IgD-negative memory B cell (primary cell): Measurements from ENCODE around the gene TCTN2. TPM values are rescaled to one million over a fixed set of nuclear protein-coding genes. Genes with fewer than 3 reads are reported as not detected.

Experiments
- H3K27ac Mint-ChIP-seq, 3 donors: one replicate each; pipeline ENCODE4 v1.8.0; 2020 to 2022; ENCODE audit warnings: mild to moderate bottlenecking in 3 of 3, mixed read lengths in 3 of 3, moderate library complexity in 1 of 3
- H3K27me3 Mint-ChIP-seq: one replicate; pipeline ENCODE4 v1.8.0; 2021; ENCODE audit warnings: mixed read lengths
- H3K36me3 Mint-ChIP-seq: one replicate; pipeline ENCODE4 v1.8.0; 2020; ENCODE audit warnings: mild to moderate bottlenecking, mixed read lengths
- H3K4me1 Mint-ChIP-seq, 3 donors: one replicate each; pipeline ENCODE4 v1.8.0; 2020 to 2022; ENCODE audit warnings: mixed read lengths in 3 of 3, mild to moderate bottlenecking in 1 of 3
- H3K4me3 Mint-ChIP-seq, 4 donors: one replicate each; pipeline ENCODE4 v1.8.0; 2020 to 2022; ENCODE audit warnings: mild to moderate bottlenecking in 4 of 4, mixed read lengths in 4 of 4, moderate library complexity in 3 of 4
- H3K9me3 Mint-ChIP-seq, 3 donors: one replicate each; pipeline ENCODE4 v1.8.0; 2020 to 2021; ENCODE audit warnings: mixed read lengths in 3 of 3, mild to moderate bottlenecking in 1 of 3
- polyA plus RNA-seq: library from polyadenylated mRNA; unstranded; fragments of 300-500 nt; fragmentation: Illumina TruSeq; gene quantifications from one replicate; pipeline ENCODE4 v1.2.3, GENCODE V29; 2021

Gene TCTN2
- polyA plus RNA-seq, 1 donor from 2014 or later = 0.43 TPM

DNA sequence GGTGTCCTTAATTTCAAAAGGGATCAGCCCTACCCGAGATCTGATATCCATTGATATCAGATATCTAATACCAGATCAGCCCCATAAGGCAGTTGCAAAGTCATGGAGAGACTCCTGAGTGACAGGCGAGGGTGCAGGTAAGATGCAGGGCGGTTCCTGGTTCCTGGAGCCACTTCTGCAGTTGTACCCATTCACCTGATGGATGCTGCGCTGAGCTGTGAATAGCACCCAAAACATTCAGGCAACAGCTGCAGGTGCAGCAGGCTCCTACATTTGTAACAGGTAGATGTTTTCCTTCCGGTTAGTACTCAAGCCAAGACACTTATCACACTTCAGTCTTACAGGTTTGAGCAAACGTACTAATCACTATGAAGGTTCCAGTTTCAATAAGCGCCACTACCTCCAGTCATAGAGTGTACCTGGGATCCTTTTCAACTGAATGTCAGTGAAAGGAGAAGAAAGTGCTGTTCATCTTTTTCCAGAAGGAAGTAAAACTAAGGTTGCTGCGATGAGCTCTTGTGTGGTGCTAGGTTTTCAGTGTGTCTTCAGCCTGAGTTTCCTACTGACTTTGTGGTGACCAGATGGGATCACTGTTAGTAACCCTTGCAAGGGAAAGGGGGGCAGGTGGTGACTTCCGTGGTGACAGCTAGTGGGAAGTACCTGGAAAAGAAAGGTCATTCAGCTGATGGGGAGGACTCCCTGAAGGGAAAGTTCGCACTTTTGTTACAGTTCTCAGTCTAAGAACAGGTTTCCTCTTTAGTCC lies 43.1 kb downstream of the TCTN2 start:
- Mint-ChIP-seq H3K4me3 (peak overlapping the region; percentile 86 to 97 (median 93)), H3K27ac (peak overlapping the region; percentile 55 to 94 (median 69)), H3K36me3 (peaks cover 1% of the 10 kb centered on the region), H3K9me3 (no peaks in the 10 kb centered on the region), H3K4me1 (peaks cover 21 to 25% (median 22%) of the 10 kb centered on the region in 3 donors), H3K27me3 (no peaks in the 10 kb centered on the region)

DNA sequence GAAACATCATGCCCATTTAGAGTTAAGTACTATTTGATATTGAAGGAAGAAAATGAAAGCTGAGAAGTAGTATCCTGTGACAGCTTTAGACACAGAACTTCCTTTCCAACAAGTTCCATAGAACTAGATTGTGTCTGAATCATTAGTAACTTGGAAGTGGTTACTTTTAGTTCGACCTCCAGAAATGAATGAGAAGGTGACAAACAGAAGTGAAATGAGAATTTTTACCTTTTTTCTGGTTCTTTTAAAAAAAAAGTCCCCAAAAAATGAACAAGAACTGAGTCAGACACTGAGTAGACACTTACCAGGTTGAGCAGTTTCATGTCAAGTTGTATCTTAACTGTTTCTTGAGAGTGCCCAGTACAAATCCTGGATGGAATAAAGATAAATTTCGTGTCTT lies 44.3 kb downstream of the TCTN2 start:
- Mint-ChIP-seq H3K36me3 (peaks cover 1% of the 10 kb centered on the region), H3K4me1 (peaks cover 21 to 25% (median 25%) of the 10 kb centered on the region in 3 donors), H3K9me3 (no peaks in the 10 kb centered on the region), H3K4me3 (peak overlapping the region in 1 of 4 donors; percentile 90), H3K27ac (peak overlapping the region in 1 of 3 donors; percentile 94), H3K27me3 (no peaks in the 10 kb centered on the region)

GRCh38 chr12:123717350-123717749 lies 46.4 kb downstream of the TCTN2 start:
- Mint-ChIP-seq H3K27me3 (no peaks in the 10 kb centered on the region), H3K9me3 (no peaks in the 10 kb centered on the region), H3K4me1 (peaks cover 21 to 23% (median 21%) of the 10 kb centered on the region in 3 donors), H3K27ac (no peak overlapping the region), H3K36me3 (peaks cover 1% of the 10 kb centered on the region), H3K4me3 (peak overlapping the region in 1 of 4 donors; percentile 35)

GRCh38 chr12:123720141-123720814 lies 49.4 kb downstream of the TCTN2 start:
- Mint-ChIP-seq H3K4me3 (no peak overlapping the region), H3K27me3 (no peaks in the 10 kb centered on the region), H3K4me1 (peaks cover 6 to 10% (median 7%) of the 10 kb centered on the region in 3 donors), H3K9me3 (no peaks in the 10 kb centered on the region), H3K36me3 (peaks cover 1% of the 10 kb centered on the region), H3K27ac (no peak overlapping the region)

- H3K4me3 Mint-ChIP-seq = no peak overlapping the region
- H3K27me3 Mint-ChIP-seq = no peaks in the 10 kb centered on the region
- no peaks in the 10 kb centered on the region for H3K9me3 Mint-ChIP-seq
- peaks cover 1% of the 10 kb centered on the region for H3K36me3 Mint-ChIP-seq
- peak overlapping the region in 1 of 3 donors; percentile 88 for H3K27ac Mint-ChIP-seq
- peaks cover 6 to 10% (median 7%) of the 10 kb centered on the region in 3 donors for H3K4me1 Mint-ChIP-seq
Observed at GRCh38 chr12:123721245-123721644, 50.3 kb downstream of the TCTN2 start.

DNA sequence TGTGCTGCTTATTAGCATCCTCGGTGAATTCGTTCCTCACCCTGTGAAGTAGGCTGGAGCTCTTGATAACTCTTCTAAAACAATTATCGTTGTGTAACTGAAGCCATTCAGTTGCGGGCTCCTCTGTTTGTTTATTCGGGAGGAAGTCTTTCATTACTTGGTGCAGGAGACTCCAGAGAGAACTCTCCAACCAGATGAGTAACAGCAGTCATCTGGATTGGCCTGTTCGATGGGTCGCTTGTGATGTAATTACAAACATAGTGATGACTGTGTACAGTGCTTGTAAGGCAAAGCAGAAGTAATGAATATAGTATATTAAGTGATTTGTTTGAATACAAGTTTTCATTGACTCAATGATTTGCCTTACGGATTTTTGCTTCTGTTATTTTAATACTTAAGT lies 52.1 kb downstream of the TCTN2 start:
- H3K27ac Mint-ChIP-seq = no peak overlapping the region
- H3K27me3 Mint-ChIP-seq = no peaks in the 10 kb centered on the region
- H3K4me3 Mint-ChIP-seq = no peak overlapping the region
- peaks cover 2% of the 10 kb centered on the region for H3K36me3 Mint-ChIP-seq
- peaks cover 6 to 10% (median 7%) of the 10 kb centered on the region in 3 donors for H3K4me1 Mint-ChIP-seq
- H3K9me3 Mint-ChIP-seq = no peaks in the 10 kb centered on the region

DNA sequence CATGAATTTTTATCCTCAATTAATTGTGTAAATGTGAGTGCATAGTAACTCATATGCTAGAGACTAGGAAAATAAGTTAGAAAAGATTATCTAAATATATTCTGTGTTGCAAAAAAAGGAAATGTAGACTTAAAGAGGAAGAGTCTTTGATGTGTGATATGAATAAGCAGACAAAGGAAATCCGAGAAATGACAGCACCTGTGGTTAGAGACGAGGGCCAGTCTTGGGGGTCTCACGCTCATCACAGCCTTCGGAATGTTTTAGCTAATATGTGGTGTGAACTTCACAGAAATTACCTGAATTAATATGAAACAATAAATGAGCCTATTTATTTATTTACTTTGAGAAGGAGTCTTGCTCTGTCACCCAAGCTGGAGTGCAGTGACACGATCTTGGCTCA lies 52.9 kb downstream of the TCTN2 start:
- Mint-ChIP-seq H3K27ac (no peak overlapping the region), H3K9me3 (no peaks in the 10 kb centered on the region), H3K4me3 (peak overlapping the region in 2 of 4 donors; percentile 23 to 39), H3K27me3 (no peaks in the 10 kb centered on the region), H3K4me1 (peaks cover 6 to 10% (median 9%) of the 10 kb centered on the region in 3 donors), H3K36me3 (peaks cover 4% of the 10 kb centered on the region)

GRCh38 chr12:123726244-123726643 lies 55.3 kb downstream of the TCTN2 start:
- Mint-ChIP-seq H3K9me3 (no peaks in the 10 kb centered on the region), H3K4me1 (peaks cover 6 to 10% (median 9%) of the 10 kb centered on the region in 3 donors), H3K4me3 (no peak overlapping the region), H3K27ac (no peak overlapping the region), H3K27me3 (no peaks in the 10 kb centered on the region), H3K36me3 (peaks cover 5% of the 10 kb centered on the region)

GRCh38 chr12:123726962-123727361 lies 56.0 kb downstream of the TCTN2 start:
- no peak overlapping the region for H3K4me3 Mint-ChIP-seq
- no peaks in the 10 kb centered on the region for H3K9me3 Mint-ChIP-seq
- H3K27me3 Mint-ChIP-seq = no peaks in the 10 kb centered on the region
- H3K36me3 Mint-ChIP-seq = peaks cover 5% of the 10 kb centered on the region
- H3K27ac Mint-ChIP-seq = no peak overlapping the region
- peaks cover 6 to 10% (median 9%) of the 10 kb centered on the region in 3 donors for H3K4me1 Mint-ChIP-seq

DNA sequence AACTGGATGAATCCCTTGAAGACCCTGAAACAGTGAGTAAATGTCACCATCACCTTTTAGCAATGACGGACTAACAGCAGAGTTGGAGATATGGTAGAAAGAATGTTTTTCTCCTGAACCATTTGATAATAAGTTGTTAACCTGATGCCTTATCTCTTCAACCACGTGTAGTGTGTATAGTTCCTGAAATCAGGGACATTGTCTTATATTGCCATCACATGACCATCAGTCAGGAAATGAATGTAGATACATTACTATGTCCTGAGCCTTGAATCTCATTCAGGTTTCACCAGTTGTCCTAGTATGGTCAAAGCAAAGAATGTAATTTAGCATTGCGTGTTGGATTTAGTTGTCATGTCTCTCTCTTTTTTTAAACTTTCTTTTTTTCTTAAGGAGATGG lies 57.0 kb downstream of the TCTN2 start:
- no peaks in the 10 kb centered on the region for H3K27me3 Mint-ChIP-seq
- no peaks in the 10 kb centered on the region for H3K9me3 Mint-ChIP-seq
- peaks cover 6 to 10% (median 8%) of the 10 kb centered on the region in 3 donors for H3K4me1 Mint-ChIP-seq
- no peak overlapping the region for H3K27ac Mint-ChIP-seq
- no peak overlapping the region for H3K4me3 Mint-ChIP-seq
- H3K36me3 Mint-ChIP-seq = peaks cover 5% of the 10 kb centered on the region

DNA sequence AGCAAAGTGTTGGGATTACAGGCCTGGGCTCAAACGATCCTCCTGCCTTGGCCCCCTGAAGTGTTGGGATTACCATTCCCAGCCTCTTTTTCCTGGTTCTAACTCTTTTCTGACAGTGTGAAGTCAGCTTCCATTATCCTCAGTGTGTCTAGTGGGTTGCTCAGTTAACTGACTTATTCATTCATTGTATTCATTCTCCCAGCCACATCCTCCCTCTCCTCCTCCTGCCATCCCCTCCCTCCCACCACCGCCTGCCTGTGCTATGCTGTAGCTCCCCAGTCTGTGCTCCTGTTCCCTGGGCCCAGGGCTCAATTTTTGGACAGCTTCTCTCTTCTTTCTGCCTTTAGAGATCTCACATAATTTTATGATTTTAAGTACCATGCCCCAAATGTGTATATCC lies 60.7 kb downstream of the TCTN2 start:
- no peaks in the 10 kb centered on the region for H3K9me3 Mint-ChIP-seq
- peaks cover 8% of the 10 kb centered on the region for H3K36me3 Mint-ChIP-seq
- H3K4me3 Mint-ChIP-seq = no peak overlapping the region
- H3K27ac Mint-ChIP-seq = no peak overlapping the region
- H3K27me3 Mint-ChIP-seq = no peaks in the 10 kb centered on the region
- H3K4me1 Mint-ChIP-seq = peaks cover 1 to 5% (median 4%) of the 10 kb centered on the region in 3 donors

DNA sequence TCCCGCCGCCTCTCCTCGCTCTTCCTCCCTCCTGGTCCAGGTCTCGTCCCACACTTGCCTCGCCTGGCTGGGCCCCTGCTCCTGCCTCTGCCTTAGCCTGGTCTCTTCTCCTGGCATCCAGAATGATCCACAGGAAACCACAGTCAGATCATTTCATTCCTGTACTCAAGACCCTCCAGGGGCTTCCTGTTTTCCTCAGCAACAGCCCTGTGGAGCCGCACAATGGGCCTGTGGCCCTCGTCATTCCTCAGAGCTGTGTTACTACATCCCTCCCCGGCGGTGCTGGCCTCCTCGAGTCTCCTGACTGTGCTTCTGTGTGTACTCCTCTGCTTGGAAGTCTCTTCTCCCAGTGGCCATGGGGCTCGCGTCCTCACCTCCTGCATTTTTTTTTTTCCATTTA lies 61.3 kb downstream of the TCTN2 start:
- H3K27me3 Mint-ChIP-seq = no peaks in the 10 kb centered on the region
- no peak overlapping the region for H3K27ac Mint-ChIP-seq
- H3K4me3 Mint-ChIP-seq = no peak overlapping the region
- H3K4me1 Mint-ChIP-seq = peaks cover 5 to 9% (median 7%) of the 10 kb centered on the region in 3 donors
- no peaks in the 10 kb centered on the region for H3K9me3 Mint-ChIP-seq
- peaks cover 9% of the 10 kb centered on the region for H3K36me3 Mint-ChIP-seq

- peaks cover 10% of the 10 kb centered on the region for H3K36me3 Mint-ChIP-seq
- H3K9me3 Mint-ChIP-seq = no peaks in the 10 kb centered on the region
- H3K4me1 Mint-ChIP-seq = peaks cover 7 to 9% (median 9%) of the 10 kb centered on the region in 3 donors
- no peak overlapping the region for H3K4me3 Mint-ChIP-seq
- H3K27me3 Mint-ChIP-seq = no peaks in the 10 kb centered on the region
- H3K27ac Mint-ChIP-seq = no peak overlapping the region
Observed at GRCh38 chr12:123733229-123733628, 62.3 kb downstream of the TCTN2 start.

- Mint-ChIP-seq H3K4me1 (peaks cover 7 to 9% (median 8%) of the 10 kb centered on the region in 3 donors), H3K27ac (no peak overlapping the region), H3K36me3 (peaks cover 7% of the 10 kb centered on the region), H3K9me3 (no peaks in the 10 kb centered on the region), H3K27me3 (no peaks in the 10 kb centered on the region), H3K4me3 (no peak overlapping the region)
Observed at GRCh38 chr12:123734268-123734667, 63.4 kb downstream of the TCTN2 start.

DNA sequence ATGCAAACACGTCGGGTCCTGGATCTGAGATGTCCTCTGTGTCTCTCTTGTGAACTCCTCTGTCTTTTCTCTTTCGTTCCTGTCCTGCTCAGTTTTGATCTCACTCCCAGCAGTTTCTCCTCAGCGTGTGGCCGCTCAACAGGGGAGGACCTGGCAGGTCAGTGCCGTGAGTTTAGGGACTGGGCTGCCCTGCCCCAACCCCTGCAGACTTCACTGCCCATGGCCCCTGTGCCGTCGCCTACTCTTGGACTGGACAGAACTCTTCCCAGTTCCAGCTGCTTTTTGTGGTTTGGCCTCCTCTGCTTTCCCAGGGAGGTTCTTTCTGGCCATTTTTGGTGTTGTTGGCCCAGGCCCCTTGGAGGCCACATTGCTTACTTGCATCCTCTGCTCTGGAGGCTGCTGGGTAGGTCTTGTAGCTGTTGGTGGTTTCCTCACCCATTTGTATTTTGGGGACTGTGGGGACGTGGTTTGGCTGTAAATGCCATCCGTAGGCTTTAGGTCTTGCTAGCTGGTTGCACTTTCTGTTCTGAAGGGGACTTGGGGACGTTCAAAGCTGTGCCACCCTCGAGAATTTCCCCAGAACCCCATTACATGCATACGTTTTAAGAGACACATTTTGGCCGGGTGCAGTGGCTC lies 71.1 kb downstream of the TCTN2 start:
- Mint-ChIP-seq H3K9me3 (no peaks in the 10 kb centered on the region), H3K4me3 (no peak overlapping the region), H3K36me3 (peaks cover 8% of the 10 kb centered on the region), H3K4me1 (peaks cover 6 to 11% (median 6%) of the 10 kb centered on the region in 3 donors), H3K27me3 (no peaks in the 10 kb centered on the region), H3K27ac (peak overlapping the region in 2 of 3 donors; percentile 71 to 80)
